OCI-LY3 (cell line): ENCODE measurements around the gene HOXC6.

Experiments
- H2AFZ ChIP-seq: fragments of 200-600, 300-600 bp; shearing (Covaris generic); 2 replicates; pipeline ENCODE4 v1.6.0; 2014; ENCODE audit warnings: antibody characterized with exemption, low read depth, low read length
- H3K27ac ChIP-seq: fragments of 200-600, 300-600 bp; sonication (generic); 2 replicates; pipeline ENCODE4 v1.5.1; 2014; ENCODE audit warnings: mild to moderate bottlenecking, low read length, moderate library complexity, mixed read lengths
- H3K27me3 ChIP-seq: fragments of 200-600, 300-600 bp; sonication (generic); 2 replicates; pipeline ENCODE4 v1.6.1; 2014; ENCODE audit warnings: low read depth, low read length, mixed read lengths
- H3K36me3 ChIP-seq: fragments of 200-600, 300-600 bp; sonication (generic); replicated peaks from 2 replicates; pipeline ENCODE3; 2014; ENCODE audit warnings: low read depth, low read length, mixed read lengths
- H3K4me1 ChIP-seq: fragments of 300-600, 200-600 bp; sonication (generic); 2 replicates; pipeline ENCODE4 v1.6.1; 2014; ENCODE audit warnings: low read length, mixed read lengths
- H3K4me2 ChIP-seq: fragments of 200-600, 300-600 bp; sonication (generic); 2 replicates; pipeline ENCODE4 v1.6.1; 2014; ENCODE audit warnings: low read length, mixed read lengths
- H3K4me3 ChIP-seq: fragments of 300-600, 200-600 bp; sonication (generic); 2 replicates; pipeline ENCODE4 v1.5.1; 2014; ENCODE audit warnings: antibody characterized with exemption, mild to moderate bottlenecking, low read length, moderate library complexity
- H3K79me2 ChIP-seq: fragments of 300-600, 200-600 bp; shearing (Covaris generic); 2 replicates; pipeline ENCODE4 v1.6.1; 2014; ENCODE audit warnings: mild to moderate bottlenecking, low read length, mixed read lengths
- H3K9ac ChIP-seq: fragments of 300-600, 200-600 bp; shearing (Covaris generic); 2 replicates; pipeline ENCODE4 v1.6.0; 2014; ENCODE audit warnings: mild to moderate bottlenecking, low read length, moderate library complexity
- H3K9me3 ChIP-seq: fragments of 200-600, 300-600 bp; shearing (Covaris generic); 2 replicates; pipeline ENCODE4 v1.6.1; 2014; ENCODE audit warnings: low read length, mixed read lengths; ENCODE audit not compliant: insufficient read depth
- H4K20me1 ChIP-seq: fragments of 200-600, 300-600 bp; sonication (generic); 2 replicates; pipeline ENCODE4 v1.6.1; 2016; ENCODE audit warnings: low read length, mixed read lengths; ENCODE audit not compliant: insufficient read depth
- EZH2phosphoT487 ChIP-seq: fragments of 200-600 bp; shearing (Covaris generic); IDR thresholded peaks from 2 replicates; pipeline ENCODE4 v1.6.1; 2018; ENCODE audit warnings: antibody characterized with exemption, mixed run types, low read depth
- TF ChIP-seq, protein P1 (sequence below): fragments of 200-600, 300-600 bp; sonication (generic); IDR thresholded peaks from 2 replicates; pipeline ENCODE4 v1.5.1; 2014; ENCODE audit warnings: antibody characterized with exemption, low read length, low read depth

HOXC6 gene

DNA sequence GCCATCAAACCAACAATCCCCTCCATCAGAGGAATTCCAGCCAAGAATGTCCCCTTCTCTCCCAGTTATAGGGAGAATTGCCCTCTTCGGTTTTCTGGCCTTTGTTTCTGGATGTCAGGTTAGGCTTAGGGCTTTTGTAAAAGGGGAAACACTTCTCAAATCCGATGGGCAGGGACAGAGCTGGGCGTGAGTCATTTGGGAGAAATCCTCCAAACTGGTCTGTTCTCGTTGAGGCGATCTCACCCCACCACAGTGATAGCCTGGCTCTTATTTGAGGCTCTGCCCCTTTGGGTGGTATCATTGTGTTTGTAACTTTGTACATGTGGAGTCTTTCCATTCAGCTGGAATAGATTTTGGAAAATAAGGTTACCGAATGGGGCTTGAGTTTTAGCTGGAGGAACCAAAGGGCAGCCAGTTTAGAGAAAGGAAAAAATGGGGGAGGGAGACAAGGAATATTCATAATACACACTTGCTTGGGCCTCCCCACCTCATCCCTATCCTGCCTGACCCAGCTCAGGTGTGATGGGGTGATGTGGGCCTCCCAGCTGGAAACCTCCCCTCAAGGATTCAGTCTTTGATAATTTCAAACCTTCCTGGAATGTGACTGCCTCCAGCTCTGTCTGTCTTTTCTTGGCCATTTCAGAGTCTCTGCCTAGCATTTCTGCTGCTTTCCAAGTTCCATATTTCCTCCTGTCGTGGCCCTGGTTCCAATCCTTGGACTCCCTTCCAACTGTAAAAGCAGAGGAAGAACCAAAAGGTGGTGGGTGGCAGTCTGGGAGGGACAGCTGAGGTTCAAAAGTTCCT lies 32.9 kb downstream of the HOXC6 start:
- Histone ChIP-seq H3K4me3 (no peak overlapping the region), H3K4me2 (no peak overlapping the region), H3K27me3 (no peaks in the 10 kb centered on the region), H3K9ac (no peak overlapping the region), H3K79me2 (0 out of 2 replicates have a peak, but pooled peaks cover under 1% of the 10 kb centered on the region), H3K36me3 (peaks cover 7% of the 10 kb centered on the region), H2AFZ (no peak overlapping the region), H3K4me1 (peaks cover 1% of the 10 kb centered on the region; the same call in 1 of the 2 replicates), H3K27ac (no peak overlapping the region), H3K9me3 (no peaks in the 10 kb centered on the region), H4K20me1 (no peaks in the 10 kb centered on the region)
- no peak for TF ChIP-seq EZH2phosphoT487
- TF ChIP-seq, protein P1, sequence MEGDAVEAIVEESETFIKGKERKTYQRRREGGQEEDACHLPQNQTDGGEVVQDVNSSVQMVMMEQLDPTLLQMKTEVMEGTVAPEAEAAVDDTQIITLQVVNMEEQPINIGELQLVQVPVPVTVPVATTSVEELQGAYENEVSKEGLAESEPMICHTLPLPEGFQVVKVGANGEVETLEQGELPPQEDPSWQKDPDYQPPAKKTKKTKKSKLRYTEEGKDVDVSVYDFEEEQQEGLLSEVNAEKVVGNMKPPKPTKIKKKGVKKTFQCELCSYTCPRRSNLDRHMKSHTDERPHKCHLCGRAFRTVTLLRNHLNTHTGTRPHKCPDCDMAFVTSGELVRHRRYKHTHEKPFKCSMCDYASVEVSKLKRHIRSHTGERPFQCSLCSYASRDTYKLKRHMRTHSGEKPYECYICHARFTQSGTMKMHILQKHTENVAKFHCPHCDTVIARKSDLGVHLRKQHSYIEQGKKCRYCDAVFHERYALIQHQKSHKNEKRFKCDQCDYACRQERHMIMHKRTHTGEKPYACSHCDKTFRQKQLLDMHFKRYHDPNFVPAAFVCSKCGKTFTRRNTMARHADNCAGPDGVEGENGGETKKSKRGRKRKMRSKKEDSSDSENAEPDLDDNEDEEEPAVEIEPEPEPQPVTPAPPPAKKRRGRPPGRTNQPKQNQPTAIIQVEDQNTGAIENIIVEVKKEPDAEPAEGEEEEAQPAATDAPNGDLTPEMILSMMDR: no peak

GRCh38 chr12:54065677-54066076 lies 37.4 kb downstream of the HOXC6 start:
- Histone ChIP-seq H3K9ac (no peak overlapping the region), H2AFZ (no peak overlapping the region), H3K79me2 (no peaks in the 10 kb centered on the region), H3K9me3 (no peaks in the 10 kb centered on the region), H3K4me2 (no peak overlapping the region), H3K27me3 (no peaks in the 10 kb centered on the region), H3K4me3 (no peak overlapping the region), H3K27ac (no peak overlapping the region), H3K4me1 (peaks cover 5% of the 10 kb centered on the region; the same call in 1 of the 2 replicates), H3K36me3 (no peaks in the 10 kb centered on the region), H4K20me1 (no peaks in the 10 kb centered on the region)
- TF ChIP-seq, protein P1: no peak
- TF ChIP-seq EZH2phosphoT487: no peak

DNA sequence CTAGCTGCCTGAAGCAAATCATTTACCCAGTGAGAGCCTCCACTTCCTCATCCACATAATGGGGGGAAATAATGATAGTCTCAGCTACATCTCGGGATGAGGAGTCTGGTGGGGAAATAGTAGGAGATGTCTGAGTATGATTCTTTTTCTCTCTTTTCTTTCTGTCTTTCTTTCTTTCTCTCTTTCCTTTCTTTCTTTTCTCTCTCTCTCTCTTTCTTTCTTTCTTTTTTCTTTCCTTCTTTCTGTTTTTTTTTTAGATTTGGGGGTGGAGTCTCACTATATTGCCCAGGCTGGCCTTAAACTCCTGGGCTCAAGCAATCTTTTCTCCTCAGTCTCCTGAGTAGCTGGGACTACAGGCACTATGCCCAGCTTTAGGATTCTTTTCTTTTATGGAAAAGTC lies 38.2 kb downstream of the HOXC6 start:
- Histone ChIP-seq H3K36me3 (no peaks in the 10 kb centered on the region), H3K27ac (no peak overlapping the region), H2AFZ (no peak overlapping the region), H3K79me2 (no peaks in the 10 kb centered on the region), H3K4me1 (peaks cover 5% of the 10 kb centered on the region; the same call in 1 of the 2 replicates), H3K9me3 (no peaks in the 10 kb centered on the region), H3K4me2 (no peak overlapping the region), H3K4me3 (no peak overlapping the region), H3K27me3 (no peaks in the 10 kb centered on the region), H3K9ac (no peak overlapping the region), H4K20me1 (no peaks in the 10 kb centered on the region)
- TF ChIP-seq, protein P1: no peak
- no peak for TF ChIP-seq EZH2phosphoT487

GRCh38 chr12:54068418-54069070 lies 40.3 kb downstream of the HOXC6 start:
- H4K20me1 ChIP-seq: no peaks in the 10 kb centered on the region
- no peak overlapping the region for H3K4me3 ChIP-seq
- H3K27me3 ChIP-seq: no peaks in the 10 kb centered on the region
- no peak overlapping the region for H3K9ac ChIP-seq
- H3K4me1 ChIP-seq: peaks cover 15% of the 10 kb centered on the region
- H3K79me2 ChIP-seq: no peaks in the 10 kb centered on the region
- no peak overlapping the region for H3K4me2 ChIP-seq
- TF ChIP-seq EZH2phosphoT487: no peak
- H2AFZ ChIP-seq: no peak overlapping the region
- H3K27ac ChIP-seq: no peak overlapping the region
- H3K36me3 ChIP-seq: no peaks in the 10 kb centered on the region
- no peaks in the 10 kb centered on the region for H3K9me3 ChIP-seq
